MCF 10A (cell line): ENCODE data around the gene CBX2. TPM values are rescaled to one million over a fixed set of nuclear protein-coding genes. Genes with fewer than 3 reads are reported as not detected.

Experiments used
- BruUV-seq: library from RNA; stranded (reverse); fragments of 400-500 nt; replicated peaks from 2 replicates; lab custom pipeline; 2021; lab: Mats Ljungman, UMichigan
- CTCF ChIA-PET: fragments of 300-600 bp; sonication (Branson Sonifier 250); formaldehyde crosslinking; extraction: SDS; loops from one replicate; lab custom pipeline; 2021; ENCODE audit warnings: antibody characterized with exemption, inconsistent platforms; lab: Yijun Ruan, JAX
- POLR2A ChIA-PET: fragments of 300-600, 350-650 bp; sonication (Branson Sonifier 250); formaldehyde crosslinking; extraction: SDS; loops from one replicate; lab custom pipeline; 2020; ENCODE audit warnings: antibody characterized with exemption, inconsistent platforms; lab: Yijun Ruan, JAX
- DNase-seq: peaks from one replicate; pipeline ENCODE4 v3.0.0-alpha.2; 2018; ENCODE audit not compliant: unreplicated experiment
- H3K27ac Mint-ChIP-seq: one replicate; pipeline ENCODE4 v1.8.0; 2022; ENCODE audit warnings: mild to moderate bottlenecking, low read depth, mixed read lengths; ENCODE audit not compliant: unreplicated experiment
- H3K27me3 Mint-ChIP-seq: one replicate; pipeline ENCODE4 v1.8.0; 2022; ENCODE audit warnings: mixed read lengths; ENCODE audit not compliant: insufficient read depth, unreplicated experiment
- H3K36me3 Mint-ChIP-seq: one replicate; pipeline ENCODE4 v1.8.0; 2022; ENCODE audit warnings: mild to moderate bottlenecking, moderate library complexity, mixed read lengths; ENCODE audit not compliant: insufficient read depth, unreplicated experiment
- H3K4me1 Mint-ChIP-seq: one replicate; pipeline ENCODE4 v1.8.0; 2022; ENCODE audit warnings: mixed read lengths; ENCODE audit not compliant: insufficient read depth, unreplicated experiment
- H3K4me3 Mint-ChIP-seq: one replicate; pipeline ENCODE4 v1.8.0; 2022; ENCODE audit warnings: mild to moderate bottlenecking, moderate library complexity, mixed read lengths; ENCODE audit not compliant: unreplicated experiment
- H3K9me3 Mint-ChIP-seq: one replicate; pipeline ENCODE4 v1.8.0; 2022; ENCODE audit warnings: mixed read lengths; ENCODE audit not compliant: unreplicated experiment
- intact Hi-C: fragments of 100-400 bp; cut with micrococcal nuclease; formaldehyde crosslinking; loops from 2 replicates; pipeline ENCODE4 v1.14.1; 2022
- total RNA-seq: library from RNA; stranded (reverse); gene quantifications from 2 replicates; pipeline ENCODE4 v1.2.3, GENCODE V29; 2022
- TF ChIP-seq, protein P1 (sequence below): fragments of 200-600 bp; IDR thresholded peaks from one replicate; pipeline ENCODE4 v1.8.0; 2022; ENCODE audit warnings: antibody characterized with exemption, mild to moderate bottlenecking; ENCODE audit not compliant: unreplicated experiment

The CBX2 gene
- total RNA-seq, 1 experiment from 2014 or later: 3.9 TPM

DNA sequence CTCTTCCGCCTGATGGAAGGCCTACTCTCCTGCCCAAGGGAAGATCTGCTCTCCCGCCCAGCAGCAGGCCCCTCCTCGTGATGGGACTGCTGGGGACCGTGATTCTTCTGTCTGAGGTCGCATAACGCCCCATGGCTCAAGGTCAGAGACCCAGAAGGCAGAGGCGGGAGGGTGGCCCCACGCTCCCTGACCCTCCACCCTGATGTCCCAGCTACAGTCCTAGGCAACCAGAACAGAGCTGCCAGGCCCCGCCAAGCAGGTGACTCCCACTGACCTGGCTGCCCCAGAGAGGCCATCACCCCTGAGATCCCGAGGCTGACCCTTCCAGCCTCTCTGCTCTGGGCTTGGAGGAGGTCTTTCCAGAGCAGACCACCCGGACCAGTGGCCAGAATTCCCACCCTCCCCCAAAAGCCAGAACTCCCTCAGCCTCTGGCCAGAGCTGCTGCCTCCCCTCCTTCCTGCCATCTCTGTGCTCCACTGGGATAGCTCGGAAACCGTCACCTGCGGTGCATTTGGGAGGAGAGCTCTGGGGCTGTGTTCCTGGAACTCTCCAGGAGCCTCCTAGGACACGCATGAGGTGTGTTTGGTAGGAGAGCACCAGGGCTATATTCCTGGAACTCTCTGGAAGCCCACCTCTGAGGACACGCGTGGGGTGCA is 39.9 kb upstream of the CBX2 start:
- no peak overlapping the region for H3K27ac Mint-ChIP-seq
- peaks cover 36% of the 10 kb centered on the region for H3K27me3 Mint-ChIP-seq
- BruUV-seq: no TSS peak
- peaks cover 14% of the 10 kb centered on the region for H3K4me1 Mint-ChIP-seq
- DNase-seq: no peak
- ChIA-PET POLR2A (interaction anchor here (0.5 kb wide), 1 partner anchor 885 kb away, joined by 3 read pairs; no protein-coding TSS in a partner anchor), CTCF (interaction anchor here (0.7 to 0.8 kb wide), 3 partner anchors 29 to 253 kb away, joined by 3 to 6 read pairs (median 3); partner anchors contain the start of gene CBX8)
- H3K9me3 Mint-ChIP-seq: no peaks in the 10 kb centered on the region
- H3K4me3 Mint-ChIP-seq: no peak overlapping the region
- intact Hi-C loops: no loop called here
- H3K36me3 Mint-ChIP-seq: no peaks in the 10 kb centered on the region
- TF ChIP-seq, protein P1, sequence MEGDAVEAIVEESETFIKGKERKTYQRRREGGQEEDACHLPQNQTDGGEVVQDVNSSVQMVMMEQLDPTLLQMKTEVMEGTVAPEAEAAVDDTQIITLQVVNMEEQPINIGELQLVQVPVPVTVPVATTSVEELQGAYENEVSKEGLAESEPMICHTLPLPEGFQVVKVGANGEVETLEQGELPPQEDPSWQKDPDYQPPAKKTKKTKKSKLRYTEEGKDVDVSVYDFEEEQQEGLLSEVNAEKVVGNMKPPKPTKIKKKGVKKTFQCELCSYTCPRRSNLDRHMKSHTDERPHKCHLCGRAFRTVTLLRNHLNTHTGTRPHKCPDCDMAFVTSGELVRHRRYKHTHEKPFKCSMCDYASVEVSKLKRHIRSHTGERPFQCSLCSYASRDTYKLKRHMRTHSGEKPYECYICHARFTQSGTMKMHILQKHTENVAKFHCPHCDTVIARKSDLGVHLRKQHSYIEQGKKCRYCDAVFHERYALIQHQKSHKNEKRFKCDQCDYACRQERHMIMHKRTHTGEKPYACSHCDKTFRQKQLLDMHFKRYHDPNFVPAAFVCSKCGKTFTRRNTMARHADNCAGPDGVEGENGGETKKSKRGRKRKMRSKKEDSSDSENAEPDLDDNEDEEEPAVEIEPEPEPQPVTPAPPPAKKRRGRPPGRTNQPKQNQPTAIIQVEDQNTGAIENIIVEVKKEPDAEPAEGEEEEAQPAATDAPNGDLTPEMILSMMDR: no peak

DNA sequence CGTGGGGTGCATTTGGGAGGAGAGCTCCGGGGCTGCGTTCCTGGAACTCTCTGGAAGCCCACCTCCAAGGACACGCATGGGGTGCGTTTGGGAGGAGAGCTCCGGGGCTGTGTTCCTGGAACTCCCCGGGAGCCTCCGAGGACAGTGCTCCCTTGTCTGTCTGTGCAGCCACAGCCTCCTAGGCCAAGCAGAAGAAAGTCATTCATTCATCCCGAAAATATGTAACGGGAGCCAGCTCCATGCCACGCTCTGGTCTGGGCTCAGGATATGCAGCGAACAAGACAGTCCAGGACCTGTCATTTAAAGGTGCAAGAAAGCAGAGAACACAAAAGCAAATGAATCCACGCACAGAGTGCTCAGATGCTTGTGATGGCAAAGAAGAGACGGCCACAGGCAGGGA is 39.3 kb upstream of the CBX2 start:
- peaks cover 36% of the 10 kb centered on the region for H3K27me3 Mint-ChIP-seq
- peaks cover 10% of the 10 kb centered on the region for H3K4me1 Mint-ChIP-seq
- POLR2A ChIA-PET: no interaction called here
- no TSS peak for BruUV-seq
- no peaks in the 10 kb centered on the region for H3K36me3 Mint-ChIP-seq
- H3K4me3 Mint-ChIP-seq: no peak overlapping the region
- no peak for DNase-seq
- intact Hi-C loops: no loop called here
- TF ChIP-seq, protein P1: no peak
- H3K9me3 Mint-ChIP-seq: no peaks in the 10 kb centered on the region
- peak overlapping the region; percentile 36 for H3K27ac Mint-ChIP-seq
- CTCF ChIA-PET: interaction anchor here (0.7 to 1.1 kb wide), 4 partner anchors 15 to 252 kb away, joined by 3 to 6 read pairs (median 3); partner anchors contain the start of gene CBX8

DNA sequence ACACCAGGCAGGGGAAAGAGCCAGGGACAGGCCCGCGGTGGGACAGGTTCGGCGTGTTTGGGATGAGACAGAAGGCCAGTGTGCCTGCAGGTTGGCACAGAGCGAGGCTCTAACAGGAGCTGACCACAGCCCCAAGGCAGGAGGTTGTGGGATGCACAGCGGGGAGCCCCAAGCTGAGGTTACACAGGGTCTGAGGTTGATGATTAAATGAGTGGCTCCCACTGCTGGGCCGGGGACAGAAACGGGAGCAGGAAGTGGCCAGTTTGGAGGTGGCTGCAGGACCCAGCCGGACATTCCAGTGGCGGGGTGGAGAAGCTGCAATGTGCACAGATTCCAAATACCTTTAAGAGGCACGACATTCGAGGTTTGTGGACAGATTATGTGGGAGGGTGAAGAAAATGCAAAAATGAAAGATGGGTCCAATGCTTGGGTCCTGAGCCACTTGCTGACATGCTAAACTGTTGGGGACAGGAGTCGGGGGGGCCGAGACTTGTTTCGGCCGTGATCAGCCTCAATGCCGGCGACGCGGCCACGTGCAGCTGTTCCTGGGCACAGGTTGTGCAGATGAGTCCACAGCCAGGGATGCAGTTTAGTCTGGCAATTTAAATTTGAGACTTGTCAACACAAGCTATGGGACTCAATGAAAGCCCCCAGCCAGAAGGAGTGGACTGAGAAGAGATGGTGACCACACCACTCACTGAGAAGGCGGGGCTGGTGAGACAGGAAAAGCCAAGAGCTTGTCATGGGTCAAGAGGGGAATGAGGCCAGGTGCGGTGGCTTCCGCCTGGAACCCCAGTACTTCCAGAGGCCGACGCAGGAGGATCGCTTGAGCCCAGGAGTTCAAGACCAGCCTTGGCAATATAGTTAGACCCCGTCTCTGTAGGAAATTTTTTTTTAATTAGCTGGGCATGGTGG is 38.5 kb upstream of the CBX2 start:
- peaks cover 10% of the 10 kb centered on the region for H3K4me1 Mint-ChIP-seq
- H3K9me3 Mint-ChIP-seq: no peaks in the 10 kb centered on the region
- H3K36me3 Mint-ChIP-seq: no peaks in the 10 kb centered on the region
- no peak for DNase-seq
- CTCF ChIA-PET: interaction anchor here (0.6 to 1.9 kb wide), 8 partner anchors 14 to 695 kb away, joined by 3 to 5 read pairs (median 3); no protein-coding TSS in a partner anchor
- intact Hi-C loops: loop anchor here (10.0 kb wide), 1 partner anchor 95 kb away; the partner anchor contains the start of gene CBX4
- TF ChIP-seq, protein P1: no peak
- POLR2A ChIA-PET: interaction anchor here (0.5 kb wide), 1 partner anchor 57 kb away, joined by 5 read pairs; the partner anchor contains the start of gene CBX8
- H3K27me3 Mint-ChIP-seq: peaks cover 36% of the 10 kb centered on the region
- H3K4me3 Mint-ChIP-seq: no peak overlapping the region
- peak overlapping the region; percentile 36 for H3K27ac Mint-ChIP-seq
- BruUV-seq: no TSS peak
